Activated naive CD8-positive, alpha-beta T cell treated with anti-CD3 and anti-CD28 coated beads, Interleukin-2, amount 10 ng/mL, durations not matched to agents 7 days and 5 days (primary cell): Measurements from ENCODE around the gene YPEL3. TPM values are rescaled to one million over a fixed set of nuclear protein-coding genes. Genes with fewer than 3 reads are reported as not detected.

Source experiments
- ATAC-seq: fragments of 150-1000 bp; cut with Tn5 transposase; one replicate; pipeline ENCODE4 v1.10.0; 2021; ENCODE audit warnings: low read depth, moderate library complexity
- POLR2A ChIA-PET: fragments of 350-600 bp; sonication (Branson Sonifier 250); formaldehyde crosslinking; loops from one replicate; lab custom pipeline; 2021; ENCODE audit warnings: antibody characterized with exemption; lab: Charles Lee
- DNase-seq: peaks from one replicate; pipeline ENCODE4 v3.0.0; 2021
- H3K27ac Mint-ChIP-seq: one replicate; pipeline ENCODE4 v1.8.0; 2022; ENCODE audit warnings: mild to moderate bottlenecking, mixed read lengths
- H3K27me3 Mint-ChIP-seq: one replicate; pipeline ENCODE4 v1.8.0; 2022; ENCODE audit warnings: mild to moderate bottlenecking, moderate library complexity, mixed read lengths
- H3K36me3 Mint-ChIP-seq: one replicate; pipeline ENCODE4 v1.8.0; 2021; ENCODE audit warnings: mild to moderate bottlenecking, mixed read lengths
- H3K4me1 Mint-ChIP-seq: one replicate; pipeline ENCODE4 v1.8.0; 2021; ENCODE audit warnings: mixed read lengths
- H3K4me3 Mint-ChIP-seq: one replicate; pipeline ENCODE4 v1.8.0; 2022; ENCODE audit warnings: mild to moderate bottlenecking, moderate library complexity, mixed read lengths
- H3K9me3 Mint-ChIP-seq: one replicate; pipeline ENCODE4 v1.8.0; 2021; ENCODE audit warnings: mixed read lengths
- total RNA-seq, 2 experiments: library from RNA; stranded (reverse); gene quantifications; one replicate each; pipeline ENCODE4 v1.2.3, GENCODE V29; 2021

The YPEL3 gene
- total RNA-seq, 2 experiments from 2014 or later, result 135 to 139 TPM

DNA sequence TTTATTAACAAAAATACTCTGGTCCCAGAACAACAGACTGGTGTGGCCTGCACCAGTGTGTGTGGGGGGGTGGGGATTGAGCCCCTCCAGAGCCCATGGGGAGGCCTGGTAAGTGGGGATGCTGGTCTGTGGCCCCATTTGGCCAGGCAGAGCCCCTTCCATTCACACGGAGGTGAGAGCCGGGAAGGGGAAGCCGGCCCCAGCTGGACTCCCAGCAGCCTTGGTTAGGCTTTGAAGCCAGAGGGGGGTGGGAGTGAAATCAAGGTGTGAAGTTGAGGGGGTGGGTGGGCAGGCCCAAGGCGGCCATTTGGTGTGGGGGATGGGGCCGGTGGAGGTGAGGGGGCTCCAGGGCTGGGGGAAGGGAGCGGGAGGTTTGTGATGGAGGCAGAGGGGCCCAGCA, 10.2 kb downstream of the YPEL3 start:
- Mint-ChIP-seq H3K36me3 (peaks cover 21% of the 10 kb centered on the region), H3K27me3 (no peaks in the 10 kb centered on the region), H3K27ac (no peak overlapping the region), H3K4me1 (peaks cover 22% of the 10 kb centered on the region), H3K9me3 (no peaks in the 10 kb centered on the region), H3K4me3 (no peak overlapping the region)
- no peak for DNase-seq
- POLR2A ChIA-PET, result interaction anchor here (10.8 kb wide), 1 partner anchor 20 kb away, joined by 102 read pairs; the partner anchor contains the start of gene ALDOA
- ATAC-seq, result no peak

DNA sequence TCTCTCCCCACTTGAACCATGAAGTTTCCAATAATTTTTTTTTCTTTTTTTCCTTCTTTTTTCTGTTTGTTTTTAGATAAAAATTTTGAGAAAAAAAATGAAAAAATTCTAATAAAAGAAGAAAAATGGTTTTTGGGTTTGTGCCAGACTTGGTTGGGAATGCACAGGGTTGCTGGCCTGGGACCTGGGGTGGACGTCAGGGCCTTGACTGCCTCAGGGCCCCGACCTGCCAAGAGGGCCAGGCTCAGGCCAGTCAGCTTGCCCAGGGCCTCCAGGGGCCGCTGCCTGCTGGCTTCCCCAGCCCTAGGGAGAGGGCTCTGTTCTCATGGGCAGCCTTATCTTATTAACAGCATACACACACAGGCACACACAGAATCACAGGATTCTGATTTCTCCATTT, 10.8 kb downstream of the YPEL3 start:
- no peak overlapping the region for H3K27ac Mint-ChIP-seq
- no peak overlapping the region for H3K4me3 Mint-ChIP-seq
- DNase-seq (no peak), ATAC-seq (no peak)
- H3K4me1 Mint-ChIP-seq, result peaks cover 19% of the 10 kb centered on the region
- no peaks in the 10 kb centered on the region for H3K9me3 Mint-ChIP-seq
- peaks cover 21% of the 10 kb centered on the region for H3K36me3 Mint-ChIP-seq
- POLR2A ChIA-PET, result interaction anchor here (1.6 kb wide), 1 partner anchor 19 kb away, joined by 5 read pairs; the partner anchor contains the start of gene ALDOA
- H3K27me3 Mint-ChIP-seq, result no peaks in the 10 kb centered on the region

DNA sequence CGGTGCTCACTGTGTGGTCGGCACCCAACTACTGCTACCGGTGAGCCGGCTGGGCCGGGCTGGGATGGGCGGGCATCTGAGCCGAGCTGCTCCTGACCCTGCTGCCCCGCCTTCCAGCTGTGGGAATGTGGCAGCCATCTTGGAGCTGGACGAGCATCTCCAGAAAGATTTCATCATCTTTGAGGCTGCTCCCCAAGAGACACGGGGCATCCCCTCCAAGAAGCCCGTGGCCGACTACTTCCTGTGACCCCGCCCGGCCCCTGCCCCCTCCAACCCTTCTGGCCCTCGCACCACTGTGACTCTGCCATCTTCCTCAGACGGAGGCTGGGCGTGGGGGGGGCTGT, 11.2 kb downstream of the YPEL3 start:
- peaks cover 16% of the 10 kb centered on the region for H3K4me1 Mint-ChIP-seq
- H3K27ac Mint-ChIP-seq, result no peak overlapping the region
- H3K27me3 Mint-ChIP-seq, result no peaks in the 10 kb centered on the region
- no peak for ATAC-seq
- DNase-seq, result no peak
- H3K9me3 Mint-ChIP-seq, result no peaks in the 10 kb centered on the region
- no peak overlapping the region for H3K4me3 Mint-ChIP-seq
- POLR2A ChIA-PET, result interaction anchor here (1.6 kb wide), 1 partner anchor 19 kb away, joined by 5 read pairs; the partner anchor contains the start of gene ALDOA
- H3K36me3 Mint-ChIP-seq, result peaks cover 23% of the 10 kb centered on the region

DNA sequence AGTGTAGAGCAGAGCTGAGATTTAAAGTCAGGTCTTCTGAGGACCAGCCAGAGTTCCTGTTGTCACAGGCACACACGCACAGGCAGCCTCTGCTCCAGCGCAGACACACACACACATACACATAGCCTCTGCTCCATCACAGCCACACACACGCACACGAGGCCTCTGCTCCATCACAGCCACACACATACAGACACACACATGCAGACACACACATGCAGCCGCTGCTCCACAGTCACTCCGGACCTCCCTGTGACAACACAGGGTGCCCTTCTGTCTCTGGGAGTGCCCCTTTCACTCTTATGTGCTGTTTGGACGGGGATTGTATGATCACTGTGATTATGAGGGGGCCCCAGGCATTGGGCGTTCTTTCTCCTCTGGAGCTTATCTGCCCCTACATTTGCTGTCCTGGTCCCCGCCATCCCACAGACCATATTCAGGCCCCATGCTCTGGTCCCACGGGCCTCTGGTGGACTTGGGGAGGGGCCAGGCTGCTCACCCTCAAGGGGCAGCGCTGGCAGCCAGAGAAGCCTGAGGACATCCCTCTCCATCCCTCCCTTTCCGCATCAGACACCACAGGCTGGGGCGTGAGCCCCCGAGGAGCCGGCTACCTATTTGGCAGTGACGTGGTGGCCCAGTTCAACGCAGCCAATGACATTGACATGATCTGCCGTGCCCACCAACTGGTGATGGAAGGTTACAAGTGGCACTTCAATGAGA, 11.8 kb downstream of the YPEL3 start:
- peak overlapping the region; percentile 71 for H3K27ac Mint-ChIP-seq
- H3K36me3 Mint-ChIP-seq, result peaks cover 28% of the 10 kb centered on the region
- ATAC-seq (no peak), DNase-seq (no peak)
- no peak overlapping the region for H3K4me3 Mint-ChIP-seq
- H3K4me1 Mint-ChIP-seq, result peaks cover 11% of the 10 kb centered on the region
- no peaks in the 10 kb centered on the region for H3K27me3 Mint-ChIP-seq
- H3K9me3 Mint-ChIP-seq, result no peaks in the 10 kb centered on the region
- POLR2A ChIA-PET, result interaction anchor here (1.6 kb wide), 1 partner anchor 18 kb away, joined by 5 read pairs; the partner anchor contains the start of gene ALDOA

DNA sequence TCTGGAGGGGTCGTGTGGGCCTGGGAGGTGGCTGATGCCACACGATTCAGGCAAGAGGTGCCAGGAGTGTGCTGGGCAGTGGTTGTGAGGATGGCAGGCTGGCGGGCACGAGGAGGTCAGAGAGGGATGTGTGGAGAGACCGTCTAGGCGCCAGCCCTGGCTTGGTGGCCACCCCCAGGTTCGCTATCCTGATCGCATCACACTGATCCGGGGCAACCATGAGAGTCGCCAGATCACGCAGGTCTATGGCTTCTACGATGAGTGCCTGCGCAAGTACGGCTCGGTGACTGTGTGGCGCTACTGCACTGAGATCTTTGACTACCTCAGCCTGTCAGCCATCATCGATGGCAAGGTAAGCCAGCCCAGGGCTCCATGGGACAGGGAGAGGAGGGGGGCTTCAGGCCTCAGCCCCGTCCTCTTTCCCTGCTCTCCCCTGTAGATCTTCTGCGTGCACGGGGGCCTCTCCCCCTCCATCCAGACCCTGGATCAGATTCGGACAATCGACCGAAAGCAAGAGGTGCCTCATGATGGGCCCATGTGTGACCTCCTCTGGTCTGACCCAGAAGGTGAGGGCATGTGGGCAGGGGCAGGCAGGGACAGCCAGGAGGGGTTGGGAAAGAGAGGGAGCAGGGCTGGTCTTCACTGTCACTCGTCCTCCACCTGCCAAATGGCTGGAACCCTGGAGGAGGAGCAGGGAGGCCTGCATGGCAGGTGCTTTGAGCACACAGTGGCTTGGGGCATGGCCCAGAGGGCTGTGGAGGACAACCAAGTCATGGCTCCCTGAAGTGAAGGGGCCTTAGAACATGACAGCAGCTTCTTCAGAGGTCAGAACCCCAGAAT, 12.6 kb downstream of the YPEL3 start:
- Mint-ChIP-seq H3K36me3 (peaks cover 31% of the 10 kb centered on the region), H3K4me1 (peaks cover 8% of the 10 kb centered on the region), H3K9me3 (no peaks in the 10 kb centered on the region), H3K27ac (no peak overlapping the region), H3K4me3 (no peak overlapping the region), H3K27me3 (no peaks in the 10 kb centered on the region)
- ATAC-seq, result no peak
- DNase-seq, result no peak
- POLR2A ChIA-PET, result interaction anchor here (1.6 kb wide), 1 partner anchor 18 kb away, joined by 5 read pairs; the partner anchor contains the start of gene ALDOA

DNA sequence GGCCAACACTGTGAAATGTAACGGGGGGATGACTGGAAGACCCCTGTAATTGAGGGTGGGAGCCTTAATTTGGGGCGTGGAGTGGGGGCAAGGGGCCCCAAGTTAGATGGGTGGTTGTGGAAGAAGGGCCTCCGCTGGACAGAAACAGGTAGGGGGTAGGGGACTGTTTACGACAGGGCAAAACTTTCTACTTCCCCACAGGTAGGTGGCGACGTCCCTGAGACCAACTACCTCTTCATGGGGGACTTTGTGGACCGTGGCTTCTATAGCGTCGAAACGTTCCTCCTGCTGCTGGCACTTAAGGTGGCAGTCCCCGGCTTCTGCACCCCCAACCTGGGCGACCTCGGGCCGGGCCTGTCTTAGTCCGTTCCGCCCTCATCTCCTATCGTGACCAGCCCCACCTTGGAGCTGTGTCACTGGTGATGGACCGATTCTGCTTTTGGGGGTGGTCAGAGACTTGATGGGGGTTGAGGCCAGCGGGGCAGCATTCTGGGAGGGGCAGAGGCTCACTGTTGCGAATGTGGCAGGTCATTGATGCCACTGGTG, 13.4 kb downstream of the YPEL3 start:
- POLR2A ChIA-PET, result interaction anchor here (0.8 kb wide), 1 partner anchor 65 kb away, joined by 4 read pairs; no protein-coding TSS in a partner anchor
- H3K36me3 Mint-ChIP-seq, result peaks cover 37% of the 10 kb centered on the region

DNA sequence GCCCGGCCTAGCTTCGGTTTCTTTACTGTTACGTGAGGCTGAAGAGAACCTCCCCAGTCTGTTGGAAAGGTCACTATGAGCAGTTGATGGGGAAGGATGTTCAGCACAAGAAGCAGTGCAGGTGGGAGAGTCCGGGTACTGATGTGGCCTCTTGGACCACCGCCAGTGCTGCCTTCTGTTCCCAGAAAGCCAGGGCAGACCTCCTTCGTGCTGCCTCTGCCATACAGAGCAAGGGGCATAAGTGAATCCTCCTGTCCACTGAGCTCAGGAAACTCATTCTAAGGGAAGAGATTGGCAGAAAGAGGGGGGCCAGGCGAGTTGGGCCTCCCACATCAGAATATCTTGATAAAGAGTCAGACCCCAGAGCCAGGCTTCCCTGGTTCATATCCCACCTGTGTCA, 16.5 kb downstream of the YPEL3 start:
- no peaks in the 10 kb centered on the region for H3K9me3 Mint-ChIP-seq
- no peaks in the 10 kb centered on the region for H3K27me3 Mint-ChIP-seq
- peaks cover 40% of the 10 kb centered on the region for H3K36me3 Mint-ChIP-seq
- peaks cover 32% of the 10 kb centered on the region for H3K4me1 Mint-ChIP-seq
- POLR2A ChIA-PET, result interaction anchor here (1.2 to 5.7 kb wide), 2 partner anchors 12 to 14 kb away, joined by 7 to 56 read pairs; partner anchors contain the start of genes ALDOA and TBX6
- no peak overlapping the region for H3K4me3 Mint-ChIP-seq
- ATAC-seq (no peak), DNase-seq (no peak)
- H3K27ac Mint-ChIP-seq, result peak overlapping the region; percentile 30

More for the DNA sequence above, 13.4 kb downstream of the YPEL3 start:
- DNase-seq (no peak), ATAC-seq (no peak)
- Mint-ChIP-seq H3K27me3 (no peaks in the 10 kb centered on the region), H3K4me3 (no peak overlapping the region), H3K27ac (peak overlapping the region; percentile 39), H3K4me1 (peaks cover 14% of the 10 kb centered on the region), H3K9me3 (no peaks in the 10 kb centered on the region)

DNA sequence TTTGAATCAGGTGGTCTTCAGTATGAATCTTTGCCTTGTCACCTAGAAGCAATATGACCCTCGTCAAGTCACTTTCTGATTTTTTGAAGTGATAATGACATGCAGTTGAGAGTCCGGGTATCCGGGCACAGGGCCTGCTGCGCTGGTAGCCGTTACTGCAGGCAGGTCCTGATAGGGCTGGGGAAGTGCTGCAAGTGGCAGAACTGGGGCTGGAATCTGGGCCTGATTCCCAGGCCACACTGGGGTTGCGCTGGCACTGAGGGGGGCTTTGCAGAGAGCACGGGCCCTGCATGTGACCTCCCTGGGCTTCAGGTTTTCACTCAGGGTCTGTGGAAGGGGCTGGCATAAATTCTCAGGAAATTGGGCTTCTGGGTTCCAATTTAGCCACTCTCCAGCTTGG, 17.3 kb downstream of the YPEL3 start:
- DNase-seq (no peak), ATAC-seq (no peak)
- Mint-ChIP-seq H3K9me3 (no peaks in the 10 kb centered on the region), H3K27ac (no peak overlapping the region), H3K4me1 (peaks cover 29% of the 10 kb centered on the region), H3K27me3 (no peaks in the 10 kb centered on the region), H3K4me3 (no peak overlapping the region), H3K36me3 (peaks cover 38% of the 10 kb centered on the region)
- POLR2A ChIA-PET, result interaction anchor here (1.0 to 5.7 kb wide), 2 partner anchors 13 to 263 kb away, joined by 3 to 56 read pairs; partner anchors contain the start of genes ALDOA and PAGR1

DNA sequence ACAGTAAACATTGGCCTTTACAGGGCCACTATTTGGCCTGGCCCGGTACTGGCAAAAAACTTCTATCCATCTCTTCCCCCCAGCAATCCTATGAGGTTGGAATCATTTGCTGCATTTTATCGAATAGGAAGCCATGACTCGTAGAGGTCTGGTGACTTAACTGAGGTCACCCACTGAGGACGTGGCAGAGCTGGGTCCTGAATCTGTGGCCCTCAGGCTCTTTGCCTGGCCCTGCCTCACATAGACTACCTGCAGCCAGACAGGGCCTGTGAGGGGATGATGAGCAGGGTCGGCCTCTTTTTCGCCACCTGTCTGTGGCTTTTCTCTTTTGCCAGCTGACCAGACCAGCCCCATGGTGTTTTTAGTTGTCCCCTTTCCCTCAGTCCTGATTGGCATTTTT, 18.4 kb downstream of the YPEL3 start:
- Mint-ChIP-seq H3K36me3 (peaks cover 35% of the 10 kb centered on the region), H3K4me3 (peak overlapping the region; percentile 88), H3K4me1 (peaks cover 29% of the 10 kb centered on the region), H3K9me3 (no peaks in the 10 kb centered on the region), H3K27ac (peak overlapping the region; percentile 51), H3K27me3 (no peaks in the 10 kb centered on the region)
- DNase-seq, result no peak
- POLR2A ChIA-PET, result interaction anchor here (0.6 to 5.7 kb wide), 5 partner anchors 12 to 531 kb away, joined by 6 to 56 read pairs (median 18); partner anchors contain the start of genes ALDOA, CORO1A and TBX6
- no peak for ATAC-seq

DNA sequence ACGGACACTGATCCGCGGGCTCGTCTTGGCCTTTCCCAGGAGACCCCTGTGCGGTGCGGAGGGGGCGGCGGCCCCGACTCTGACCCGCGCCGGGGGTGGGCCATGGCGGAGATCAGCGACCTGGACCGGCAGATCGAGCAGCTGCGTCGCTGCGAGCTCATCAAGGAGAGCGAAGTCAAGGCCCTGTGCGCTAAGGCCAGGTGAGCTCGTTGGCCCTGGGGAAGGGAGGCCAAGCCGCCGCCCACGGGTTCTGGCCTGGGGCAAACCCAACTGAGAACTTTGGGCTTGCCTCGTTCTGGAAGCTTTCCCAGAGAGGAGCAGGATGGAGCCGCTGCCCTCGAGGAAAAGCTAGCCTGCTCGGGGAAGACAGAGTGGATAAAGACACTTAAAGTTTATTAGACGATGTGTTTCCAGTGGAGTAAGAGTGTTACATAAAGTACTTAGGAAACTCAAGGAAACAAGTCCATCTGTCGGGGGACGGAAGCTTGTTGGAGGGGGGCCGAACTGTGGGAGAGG, 19.7 kb downstream of the YPEL3 start:
- Mint-ChIP-seq H3K4me1 (peaks cover 29% of the 10 kb centered on the region), H3K27ac (peak overlapping the region; percentile 73), H3K27me3 (no peaks in the 10 kb centered on the region), H3K4me3 (peak overlapping the region; percentile 88), H3K36me3 (peaks cover 36% of the 10 kb centered on the region), H3K9me3 (no peaks in the 10 kb centered on the region)
- no peak for DNase-seq
- ATAC-seq, result peak; percentile 25
- POLR2A ChIA-PET, result interaction anchor here (0.6 to 5.7 kb wide), 10 partner anchors 8 to 302 kb away, joined by 3 to 56 read pairs (median 6); partner anchors contain the start of genes ALDOA, CORO1A, TBX6 and YPEL3

DNA sequence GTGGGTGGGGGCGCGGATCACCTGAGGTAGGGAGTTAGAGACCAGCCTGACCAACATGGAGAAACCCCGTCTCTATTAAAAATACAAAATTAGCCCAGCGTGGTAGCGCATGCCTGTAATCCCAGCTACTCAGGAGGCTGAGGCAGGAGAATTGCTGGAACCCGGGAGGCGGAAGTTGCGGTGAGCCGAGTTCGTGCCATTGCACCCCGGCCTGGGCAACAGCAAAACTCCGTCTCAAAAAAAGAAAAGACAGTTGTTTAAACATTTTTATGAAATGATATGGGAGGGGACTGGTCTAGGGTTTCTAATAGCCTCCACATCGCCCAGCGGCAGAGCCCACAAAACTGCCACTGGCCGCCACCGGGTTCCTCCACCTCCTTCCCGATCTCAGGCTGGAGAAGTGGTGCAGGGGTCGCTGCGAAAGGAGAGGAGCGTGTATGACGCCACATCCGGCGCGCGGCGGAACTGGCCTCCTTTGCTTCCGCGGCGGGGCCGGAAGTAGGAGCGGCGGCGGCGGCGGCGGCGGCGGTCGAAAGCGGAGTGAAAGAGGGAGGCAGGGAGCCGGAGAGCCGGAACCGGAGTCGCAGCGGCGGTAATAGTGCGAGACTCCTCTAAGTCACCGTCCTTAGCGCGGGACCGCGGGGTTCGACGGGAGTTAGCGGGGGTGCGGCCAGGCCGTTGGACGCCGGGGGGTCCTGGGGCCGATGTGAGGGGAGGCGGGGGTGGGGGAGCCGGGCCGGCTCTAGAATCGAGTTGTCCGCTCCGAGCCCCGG, 20.3 kb downstream of the YPEL3 start, which contains the start of gene PPP4C:
TSS of gene PPP4C (plus strand) at position 492 of the 773 bp plus-strand sequence. CDS start 384 bp downstream, outside the sequence.
- ATAC-seq (peak; percentile 85), DNase-seq (peak; percentile 96)
- H3K36me3 Mint-ChIP-seq, result peaks cover 36% of the 10 kb centered on the region
- no peaks in the 10 kb centered on the region for H3K9me3 Mint-ChIP-seq
- H3K27me3 Mint-ChIP-seq, result no peaks in the 10 kb centered on the region
- peak within 1 kb of the TSS; percentile 93 for H3K27ac Mint-ChIP-seq
- H3K4me3 Mint-ChIP-seq, result peak within 1 kb of the TSS; percentile 88
- H3K4me1 Mint-ChIP-seq, result peaks cover 29% of the 10 kb centered on the region
- POLR2A ChIA-PET, result interaction anchor here (1.0 to 5.7 kb wide), 8 partner anchors 7 to 302 kb away, joined by 3 to 56 read pairs (median 6); partner anchors contain the start of genes ALDOA, CORO1A, TBX6 and YPEL3

DNA sequence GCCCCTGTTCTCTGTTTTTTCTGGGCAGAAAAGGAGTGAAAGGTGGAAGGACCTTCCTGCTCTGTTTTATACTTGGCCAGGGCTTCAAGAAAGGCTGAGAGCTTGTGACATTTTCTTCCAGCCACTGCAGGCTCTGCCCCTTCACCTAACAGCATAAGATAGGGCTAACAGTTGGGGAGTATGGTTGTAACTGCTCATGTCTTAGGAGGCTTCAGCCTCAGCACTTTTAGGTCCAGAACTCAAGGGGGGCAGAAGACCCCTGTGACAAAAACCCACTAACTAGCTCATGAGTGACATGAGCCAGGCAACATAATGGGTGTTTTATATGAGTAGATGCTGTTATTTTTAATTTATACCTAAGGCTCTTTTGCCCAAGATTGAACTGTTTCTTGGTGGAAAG, 25.5 kb downstream of the YPEL3 start:
- no peaks in the 10 kb centered on the region for H3K27me3 Mint-ChIP-seq
- no peak for ATAC-seq
- POLR2A ChIA-PET, result interaction anchor here (1.2 kb wide), 1 partner anchor 21 kb away, joined by 4 read pairs; the partner anchor contains the start of gene TBX6
- H3K4me1 Mint-ChIP-seq, result peaks cover 30% of the 10 kb centered on the region
- no peaks in the 10 kb centered on the region for H3K9me3 Mint-ChIP-seq
- peak overlapping the region; percentile 65 for H3K27ac Mint-ChIP-seq
- H3K36me3 Mint-ChIP-seq, result peaks cover 41% of the 10 kb centered on the region
- peak overlapping the region; percentile 42 for H3K4me3 Mint-ChIP-seq
- no peak for DNase-seq
